Mucosa of stomach (tissue), 1 donor: ENCODE results near the gene PRELP.

Source experiments
- H3K27me3 ChIP-seq: one replicate; pipeline ENCODE4 v1.7.0; 2013; ENCODE audit warnings: mild to moderate bottlenecking, low read length; ENCODE audit not compliant: control insufficient read depth, insufficient read depth
- H3K36me3 ChIP-seq: one replicate; pipeline ENCODE4 v1.7.0; 2013; ENCODE audit warnings: low read length; ENCODE audit not compliant: control insufficient read depth, insufficient read depth
- H3K4me1 ChIP-seq: one replicate; pipeline ENCODE4 v1.7.0; 2013; ENCODE audit warnings: mild to moderate bottlenecking, low read length; ENCODE audit not compliant: control insufficient read depth, insufficient read depth
- H3K4me3 ChIP-seq: one replicate; pipeline ENCODE4 v1.7.0; 2013; ENCODE audit warnings: low read length
- H3K9ac ChIP-seq: one replicate; pipeline ENCODE4 v1.7.0; 2013; ENCODE audit warnings: mild to moderate bottlenecking, low read length, moderate library complexity
- H3K9me3 ChIP-seq: one replicate; pipeline ENCODE4 v1.7.0; 2013; ENCODE audit warnings: mild to moderate bottlenecking, low read length, moderate library complexity; ENCODE audit not compliant: control insufficient read depth
- donor health status: Pancreatic carcinoma.

Gene PRELP

GRCh38 chr1:203500279-203500678 lies 24.7 kb downstream of the PRELP start:
- peaks cover 8% of the 10 kb centered on the region for H3K4me1 ChIP-seq
- peaks cover 7% of the 10 kb centered on the region for H3K27me3 ChIP-seq
- no peak overlapping the region for H3K9ac ChIP-seq
- H3K4me3 ChIP-seq = no peak overlapping the region
- no peaks in the 10 kb centered on the region for H3K9me3 ChIP-seq
- no peaks in the 10 kb centered on the region for H3K36me3 ChIP-seq

GRCh38 chr1:203503836-203504235 lies 28.2 kb downstream of the PRELP start:
- no peaks in the 10 kb centered on the region for H3K36me3 ChIP-seq
- H3K27me3 ChIP-seq = peaks cover 7% of the 10 kb centered on the region
- H3K9ac ChIP-seq = no peak overlapping the region
- H3K4me3 ChIP-seq = no peak overlapping the region
- H3K9me3 ChIP-seq = no peaks in the 10 kb centered on the region
- H3K4me1 ChIP-seq = peaks cover 17% of the 10 kb centered on the region

DNA sequence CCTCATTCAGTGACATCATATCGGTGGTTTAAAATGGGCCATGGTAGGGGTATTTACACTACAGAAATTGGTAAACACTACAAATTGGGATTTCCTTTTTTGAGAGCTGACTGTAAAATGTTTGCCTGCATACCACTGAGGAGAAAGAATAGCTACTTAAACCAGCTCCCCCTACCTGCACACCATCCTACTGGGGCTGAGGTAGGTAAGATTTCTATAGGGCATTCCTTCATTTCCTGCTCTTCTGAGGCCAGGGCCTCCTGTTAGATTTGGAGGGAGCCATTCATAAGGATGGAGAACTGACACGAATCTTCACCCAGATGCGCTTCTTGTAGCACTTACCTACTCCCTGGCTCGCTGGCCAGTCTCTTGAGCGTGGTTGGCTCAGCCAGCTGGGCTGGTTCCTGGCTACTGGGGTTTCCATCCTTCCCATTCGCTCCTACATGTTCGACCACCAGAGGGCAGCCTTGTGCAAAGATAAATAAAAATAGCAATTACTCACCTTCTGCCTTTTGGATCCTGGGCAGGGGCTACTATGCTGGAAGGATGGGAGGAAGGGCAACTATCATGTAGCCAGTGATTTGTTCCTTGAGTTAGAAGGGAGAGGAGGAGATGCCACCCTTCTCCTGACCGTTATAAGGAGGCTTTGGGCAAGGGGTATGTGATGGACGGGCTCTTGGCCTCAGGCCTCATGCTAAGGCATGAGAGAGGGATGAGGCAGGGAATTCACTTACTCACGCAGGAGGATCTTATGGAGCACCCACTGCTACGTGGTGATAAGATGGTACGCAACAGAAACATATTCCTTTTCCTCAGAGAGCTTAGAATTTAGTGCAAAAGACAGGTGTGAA lies 29.0 kb downstream of the PRELP start:
- peaks cover 25% of the 10 kb centered on the region for H3K4me1 ChIP-seq
- H3K9ac ChIP-seq = no peak overlapping the region
- H3K4me3 ChIP-seq = no peak overlapping the region
- H3K27me3 ChIP-seq = peaks cover 7% of the 10 kb centered on the region
- no peaks in the 10 kb centered on the region for H3K36me3 ChIP-seq
- no peaks in the 10 kb centered on the region for H3K9me3 ChIP-seq

DNA sequence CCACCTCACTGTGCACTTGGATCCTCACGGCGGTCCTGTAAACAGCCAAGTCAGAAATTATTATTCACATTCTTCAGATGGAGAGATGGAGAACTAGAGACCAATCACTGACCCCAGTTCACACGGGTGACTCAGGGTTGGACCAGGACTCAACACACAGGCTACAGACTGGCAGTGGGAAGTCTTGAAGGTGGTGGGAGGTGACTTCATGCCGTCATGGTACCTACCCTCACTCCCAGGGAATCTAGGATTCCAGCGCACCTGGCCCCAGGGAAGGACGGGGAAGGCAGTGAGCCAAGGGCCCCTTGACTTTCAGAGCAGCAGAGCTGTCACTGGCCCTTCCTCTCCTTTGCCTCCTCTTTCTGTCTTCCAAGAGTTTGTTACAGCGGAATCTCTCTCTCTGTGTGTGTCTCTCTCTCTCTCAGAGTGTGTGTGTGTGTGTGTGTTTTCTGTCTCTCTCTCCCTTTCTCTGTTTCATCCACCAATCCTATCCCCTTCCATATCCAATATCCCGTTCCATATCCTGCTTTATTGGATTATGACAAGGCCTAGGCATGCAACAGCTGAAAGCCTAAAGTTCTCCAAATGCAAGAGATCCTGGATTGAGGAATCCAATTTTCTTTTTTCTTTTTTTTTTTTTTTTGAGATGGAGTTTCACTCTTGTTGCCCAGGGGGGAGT lies 30.1 kb downstream of the PRELP start:
- no peaks in the 10 kb centered on the region for H3K36me3 ChIP-seq
- peaks cover 7% of the 10 kb centered on the region for H3K27me3 ChIP-seq
- peaks cover 28% of the 10 kb centered on the region for H3K4me1 ChIP-seq
- H3K9me3 ChIP-seq = no peaks in the 10 kb centered on the region
- no peak overlapping the region for H3K9ac ChIP-seq
- no peak overlapping the region for H3K4me3 ChIP-seq

- H3K9me3 ChIP-seq = no peaks in the 10 kb centered on the region
- no peak overlapping the region for H3K4me3 ChIP-seq
- H3K27me3 ChIP-seq = peaks cover 7% of the 10 kb centered on the region
- peaks cover 37% of the 10 kb centered on the region for H3K4me1 ChIP-seq
- H3K9ac ChIP-seq = no peak overlapping the region
- H3K36me3 ChIP-seq = no peaks in the 10 kb centered on the region
These were observed 31.4 kb downstream of the PRELP start for GRCh38 chr1:203506858-203507626.

DNA sequence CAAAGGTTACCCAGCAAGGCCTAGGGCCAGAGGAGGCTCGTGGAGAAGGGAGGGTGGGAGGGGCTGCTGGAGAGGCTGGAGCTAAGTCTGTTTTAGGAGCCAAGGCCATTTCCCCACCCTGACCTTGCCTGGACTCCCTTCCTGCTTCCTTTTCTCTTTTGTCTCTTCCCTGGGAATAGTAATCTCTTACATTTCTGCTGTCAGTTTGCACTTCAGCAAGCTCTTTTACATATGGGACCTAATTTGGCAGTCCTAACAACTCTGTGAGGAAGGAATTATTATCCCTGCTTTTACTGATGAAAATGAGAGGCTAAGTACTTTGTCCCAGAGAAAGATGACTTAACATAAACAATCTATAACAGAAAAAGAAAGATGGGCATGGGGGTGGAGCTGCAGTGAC lies 32.2 kb downstream of the PRELP start:
- H3K27me3 ChIP-seq = peaks cover 2% of the 10 kb centered on the region
- H3K4me1 ChIP-seq = peaks cover 44% of the 10 kb centered on the region
- no peaks in the 10 kb centered on the region for H3K9me3 ChIP-seq

DNA sequence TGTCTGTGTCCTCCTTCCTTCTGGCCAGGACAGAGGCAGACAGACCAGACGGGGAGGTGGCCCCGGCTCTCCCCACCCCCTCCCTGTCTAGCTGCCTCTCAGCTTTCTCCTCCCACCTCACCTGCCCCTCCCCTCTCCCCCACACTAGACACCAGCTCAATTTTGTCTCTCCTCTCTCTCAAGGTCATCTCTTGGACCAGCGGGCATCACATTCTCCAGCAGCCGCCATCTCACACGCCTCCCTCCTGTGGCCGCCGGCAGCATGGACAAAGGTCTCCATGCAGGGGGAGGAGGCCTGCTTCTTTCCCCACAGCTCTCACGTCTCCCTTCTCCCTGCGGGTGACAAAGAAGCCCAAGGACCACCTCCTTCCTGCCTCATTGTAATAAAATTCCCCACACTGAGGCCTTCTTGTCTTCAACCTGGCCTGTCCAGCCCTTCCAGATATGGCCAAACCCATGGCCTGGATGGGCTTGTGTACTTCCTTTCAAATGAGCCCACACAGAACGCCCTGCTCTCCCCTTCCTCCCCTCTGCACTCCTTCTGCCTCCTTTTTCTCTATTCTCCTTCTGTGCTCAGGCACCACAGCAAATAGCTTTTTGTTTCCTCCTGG lies 33.0 kb downstream of the PRELP start:
- Histone ChIP-seq H3K36me3 (no peaks in the 10 kb centered on the region), H3K27me3 (no peaks in the 10 kb centered on the region), H3K9ac (no peak overlapping the region), H3K4me1 (peaks cover 52% of the 10 kb centered on the region), H3K4me3 (no peak overlapping the region), H3K9me3 (no peaks in the 10 kb centered on the region)

More for the DNA sequence above, 32.2 kb downstream of the PRELP start:
- no peak overlapping the region for H3K4me3 ChIP-seq
- no peaks in the 10 kb centered on the region for H3K36me3 ChIP-seq
- H3K9ac ChIP-seq = no peak overlapping the region

DNA sequence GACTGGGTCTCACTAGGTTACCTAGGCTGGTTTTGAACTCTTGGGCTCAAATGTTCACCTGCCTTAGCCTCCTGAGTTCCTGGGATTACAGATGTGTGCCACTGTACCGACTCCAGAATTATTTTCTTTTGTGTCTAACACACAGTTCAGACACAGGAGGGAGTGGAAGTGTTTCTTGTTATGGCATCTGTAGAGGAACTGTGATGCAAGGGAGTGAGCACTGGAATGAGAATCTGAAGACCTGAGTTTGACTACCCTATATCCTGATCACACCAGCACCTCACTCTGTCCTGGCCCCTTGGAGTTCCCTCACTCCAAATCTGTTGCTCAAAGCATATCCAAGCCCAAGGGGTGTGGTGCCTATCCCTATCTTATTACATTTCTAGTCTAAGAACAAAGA lies 33.5 kb downstream of the PRELP start:
- no peaks in the 10 kb centered on the region for H3K36me3 ChIP-seq
- H3K9me3 ChIP-seq = no peaks in the 10 kb centered on the region

DNA sequence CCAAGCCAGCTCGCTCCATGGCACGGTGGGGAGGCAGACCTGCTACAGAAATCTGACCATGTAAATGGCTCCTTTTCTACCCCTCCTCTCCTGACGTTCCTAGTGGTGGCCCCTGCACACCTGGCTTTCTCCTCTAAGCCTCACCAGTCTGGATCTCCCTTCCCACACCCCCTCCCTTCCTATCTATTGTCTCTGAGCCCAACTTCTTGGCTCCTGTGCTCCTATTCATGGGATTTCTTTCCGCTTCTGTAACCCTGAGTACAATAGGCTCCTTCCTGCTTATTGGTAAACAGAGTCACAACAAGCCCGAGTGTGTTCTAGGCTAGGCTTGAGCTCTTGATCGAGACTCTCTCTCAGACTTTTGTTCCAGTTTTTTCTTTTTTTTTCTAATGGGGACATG lies 35.9 kb downstream of the PRELP start:
- no peak overlapping the region for H3K9ac ChIP-seq

More for the DNA sequence above, 33.5 kb downstream of the PRELP start:
- H3K9ac ChIP-seq = no peak overlapping the region
- peaks cover 58% of the 10 kb centered on the region for H3K4me1 ChIP-seq
- no peak overlapping the region for H3K4me3 ChIP-seq
- H3K27me3 ChIP-seq = no peaks in the 10 kb centered on the region

DNA sequence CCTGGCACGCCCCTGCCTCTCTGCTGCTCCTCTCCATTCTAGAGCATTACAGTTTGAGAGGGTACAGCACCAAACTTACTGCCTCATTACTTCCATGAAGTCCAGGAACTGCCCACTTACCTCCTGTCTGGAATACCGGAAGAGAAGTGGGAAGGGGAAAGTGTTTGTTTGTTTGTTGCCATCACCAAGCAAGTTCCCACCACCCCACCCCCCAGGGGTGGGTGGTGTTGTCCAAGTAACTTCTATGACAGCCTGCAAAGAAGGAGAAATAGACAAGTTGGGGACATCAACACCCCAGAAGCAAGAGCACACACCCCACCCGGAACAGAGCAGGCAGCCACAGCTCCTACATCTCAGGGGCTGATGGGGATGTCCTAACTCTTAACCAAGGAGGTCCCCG lies 36.3 kb downstream of the PRELP start:
- Histone ChIP-seq H3K36me3 (no peaks in the 10 kb centered on the region), H3K4me3 (no peak overlapping the region), H3K9ac (no peak overlapping the region), H3K27me3 (no peaks in the 10 kb centered on the region), H3K4me1 (peaks cover 58% of the 10 kb centered on the region), H3K9me3 (no peaks in the 10 kb centered on the region)

More for the DNA sequence above, 35.9 kb downstream of the PRELP start:
- H3K4me3 ChIP-seq = no peak overlapping the region
- peaks cover 60% of the 10 kb centered on the region for H3K4me1 ChIP-seq
- H3K36me3 ChIP-seq = no peaks in the 10 kb centered on the region
- H3K27me3 ChIP-seq = no peaks in the 10 kb centered on the region
- no peaks in the 10 kb centered on the region for H3K9me3 ChIP-seq

- Histone ChIP-seq H3K27me3 (no peaks in the 10 kb centered on the region), H3K36me3 (no peaks in the 10 kb centered on the region), H3K9me3 (no peaks in the 10 kb centered on the region), H3K4me3 (no peak overlapping the region), H3K4me1 (peaks cover 55% of the 10 kb centered on the region), H3K9ac (peak overlapping the region; percentile 33)
These were observed 36.9 kb downstream of the PRELP start for GRCh38 chr1:203512517-203512847.
